ENCODE measurements around the gene HGS.

GRCh38 chr17:81656118-81656743 lies 27.6 kb upstream of the HGS start, which contains the start of gene PDE6G:
- TF ChIP-seq CTCF (IDR thresholded peaks at IDR 0.05) (no peak), POLR2AphosphoS5 (IDR thresholded peaks at IDR 0.05) (no peak)

All from gastroesophageal sphincter (tissue), 3 donors.